Measurements from ENCODE around the gene MYCT1. TPM values are rescaled to one million over a fixed set of nuclear protein-coding genes. Genes with fewer than 3 reads are reported as not detected.

Gene MYCT1
- total RNA-seq, 1 donor from 2014 or later = 8.3 TPM

- Histone ChIP-seq H3K4me1 (no peaks in the 10 kb centered on the region), H3K27me3 (no peaks in the 10 kb centered on the region), H3K4me3 (no peak overlapping the region), H3K27ac (no peak overlapping the region), H3K9me3 (no peaks in the 10 kb centered on the region), H3K36me3 (no peaks in the 10 kb centered on the region)
- intact Hi-C loops (cut with DNase I) = no loop called here
- no peak for DNase-seq (ENCODE audit: extremely low spot score in 2 of 2)
- TF ChIP-seq POLR2A (IDR thresholded peaks at IDR 0.05) (no peak), POLR2AphosphoS5 (IDR thresholded peaks at IDR 0.05; ENCODE audit: insufficient read depth in 1 of 2, low read depth in 1 of 2) (no peak)
- TF ChIP-seq, protein P1, sequence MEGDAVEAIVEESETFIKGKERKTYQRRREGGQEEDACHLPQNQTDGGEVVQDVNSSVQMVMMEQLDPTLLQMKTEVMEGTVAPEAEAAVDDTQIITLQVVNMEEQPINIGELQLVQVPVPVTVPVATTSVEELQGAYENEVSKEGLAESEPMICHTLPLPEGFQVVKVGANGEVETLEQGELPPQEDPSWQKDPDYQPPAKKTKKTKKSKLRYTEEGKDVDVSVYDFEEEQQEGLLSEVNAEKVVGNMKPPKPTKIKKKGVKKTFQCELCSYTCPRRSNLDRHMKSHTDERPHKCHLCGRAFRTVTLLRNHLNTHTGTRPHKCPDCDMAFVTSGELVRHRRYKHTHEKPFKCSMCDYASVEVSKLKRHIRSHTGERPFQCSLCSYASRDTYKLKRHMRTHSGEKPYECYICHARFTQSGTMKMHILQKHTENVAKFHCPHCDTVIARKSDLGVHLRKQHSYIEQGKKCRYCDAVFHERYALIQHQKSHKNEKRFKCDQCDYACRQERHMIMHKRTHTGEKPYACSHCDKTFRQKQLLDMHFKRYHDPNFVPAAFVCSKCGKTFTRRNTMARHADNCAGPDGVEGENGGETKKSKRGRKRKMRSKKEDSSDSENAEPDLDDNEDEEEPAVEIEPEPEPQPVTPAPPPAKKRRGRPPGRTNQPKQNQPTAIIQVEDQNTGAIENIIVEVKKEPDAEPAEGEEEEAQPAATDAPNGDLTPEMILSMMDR (IDR thresholded peaks at IDR 0.05) = no peak
Observed at GRCh38 chr6:152720974-152721373, 23.3 kb downstream of the MYCT1 start.

- Histone ChIP-seq H3K27ac (no peak overlapping the region), H3K4me1 (no peaks in the 10 kb centered on the region), H3K9me3 (no peaks in the 10 kb centered on the region), H3K36me3 (no peaks in the 10 kb centered on the region), H3K4me3 (no peak overlapping the region), H3K27me3 (no peaks in the 10 kb centered on the region)
- TF ChIP-seq, protein P1 (IDR thresholded peaks at IDR 0.05) = no peak
- TF ChIP-seq POLR2A (IDR thresholded peaks at IDR 0.05) (no peak), POLR2AphosphoS5 (IDR thresholded peaks at IDR 0.05; ENCODE audit: insufficient read depth in 1 of 2, low read depth in 1 of 2) (no peak)
- intact Hi-C loops (cut with DNase I) = no loop called here
- DNase-seq (ENCODE audit: extremely low spot score in 2 of 2) = no peak
Observed at GRCh38 chr6:152721956-152722355, 24.3 kb downstream of the MYCT1 start.

GRCh38 chr6:152723398-152723797 is 25.7 kb downstream of the MYCT1 start:
- no peak for TF ChIP-seq POLR2A (IDR thresholded peaks at IDR 0.05)
- no peak for TF ChIP-seq POLR2AphosphoS5 (IDR thresholded peaks at IDR 0.05; ENCODE audit: insufficient read depth in 1 of 2, low read depth in 1 of 2)
- TF ChIP-seq, protein P1 (IDR thresholded peaks at IDR 0.05) = no peak
- intact Hi-C loops (cut with DNase I) = no loop called here
- no peaks in the 10 kb centered on the region for H3K36me3 ChIP-seq
- no peaks in the 10 kb centered on the region for H3K27me3 ChIP-seq
- DNase-seq (ENCODE audit: extremely low spot score in 2 of 2) = no peak
- H3K4me3 ChIP-seq = no peak overlapping the region
- H3K9me3 ChIP-seq = no peaks in the 10 kb centered on the region
- H3K4me1 ChIP-seq = no peaks in the 10 kb centered on the region
- H3K27ac ChIP-seq = no peak overlapping the region

GRCh38 chr6:152726313-152726712 is 28.6 kb downstream of the MYCT1 start:
- Histone ChIP-seq H3K9me3 (no peaks in the 10 kb centered on the region), H3K27me3 (no peaks in the 10 kb centered on the region), H3K4me3 (no peak overlapping the region), H3K27ac (no peak overlapping the region), H3K36me3 (no peaks in the 10 kb centered on the region), H3K4me1 (no peaks in the 10 kb centered on the region)
- no peak for DNase-seq (ENCODE audit: extremely low spot score in 2 of 2)
- TF ChIP-seq POLR2A (IDR thresholded peaks at IDR 0.05) (no peak), POLR2AphosphoS5 (IDR thresholded peaks at IDR 0.05; ENCODE audit: insufficient read depth in 1 of 2, low read depth in 1 of 2) (no peak)
- TF ChIP-seq, protein P1 (IDR thresholded peaks at IDR 0.05) = no peak
- intact Hi-C loops (cut with DNase I) = no loop called here

DNA sequence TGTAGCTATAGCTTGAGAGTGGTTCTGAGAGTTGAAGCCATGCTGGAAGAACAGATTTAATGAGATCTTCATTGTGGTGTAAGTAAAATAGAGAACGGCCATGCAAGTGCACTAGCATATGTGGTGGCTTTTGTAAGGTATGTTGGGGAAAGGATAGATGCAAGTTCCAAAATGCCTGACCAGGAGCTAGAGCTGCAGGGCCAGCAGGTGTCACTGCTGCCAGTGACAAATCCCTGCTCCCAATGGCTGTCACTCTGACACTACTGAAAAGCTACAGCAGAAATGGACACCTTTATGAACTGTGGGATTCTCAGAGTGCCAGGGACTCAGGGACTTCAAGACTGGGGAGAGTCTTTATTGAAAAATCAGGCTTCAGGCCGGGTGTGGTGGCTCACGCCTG is 29.8 kb downstream of the MYCT1 start:
- no peak for DNase-seq (ENCODE audit: extremely low spot score in 2 of 2)
- no peaks in the 10 kb centered on the region for H3K9me3 ChIP-seq
- TF ChIP-seq POLR2AphosphoS5 (IDR thresholded peaks at IDR 0.05; ENCODE audit: insufficient read depth in 1 of 2, low read depth in 1 of 2) = no peak
- H3K4me1 ChIP-seq = no peaks in the 10 kb centered on the region
- H3K27ac ChIP-seq = no peak overlapping the region
- no peaks in the 10 kb centered on the region for H3K36me3 ChIP-seq
- intact Hi-C loops (cut with DNase I) = no loop called here
- no peak overlapping the region for H3K4me3 ChIP-seq
- H3K27me3 ChIP-seq = no peaks in the 10 kb centered on the region
